CD4-positive, alpha-beta T cell treated with Interleukin-12 subunit alpha and Interleukin-12 subunit beta, for 1 hour (primary cell): ENCODE data around the gene CCT8.

Experiments used
- DNase-seq: peaks from one replicate; pipeline ENCODE4 v3.0.0-alpha.2; 2020

The CCT8 gene

DNA sequence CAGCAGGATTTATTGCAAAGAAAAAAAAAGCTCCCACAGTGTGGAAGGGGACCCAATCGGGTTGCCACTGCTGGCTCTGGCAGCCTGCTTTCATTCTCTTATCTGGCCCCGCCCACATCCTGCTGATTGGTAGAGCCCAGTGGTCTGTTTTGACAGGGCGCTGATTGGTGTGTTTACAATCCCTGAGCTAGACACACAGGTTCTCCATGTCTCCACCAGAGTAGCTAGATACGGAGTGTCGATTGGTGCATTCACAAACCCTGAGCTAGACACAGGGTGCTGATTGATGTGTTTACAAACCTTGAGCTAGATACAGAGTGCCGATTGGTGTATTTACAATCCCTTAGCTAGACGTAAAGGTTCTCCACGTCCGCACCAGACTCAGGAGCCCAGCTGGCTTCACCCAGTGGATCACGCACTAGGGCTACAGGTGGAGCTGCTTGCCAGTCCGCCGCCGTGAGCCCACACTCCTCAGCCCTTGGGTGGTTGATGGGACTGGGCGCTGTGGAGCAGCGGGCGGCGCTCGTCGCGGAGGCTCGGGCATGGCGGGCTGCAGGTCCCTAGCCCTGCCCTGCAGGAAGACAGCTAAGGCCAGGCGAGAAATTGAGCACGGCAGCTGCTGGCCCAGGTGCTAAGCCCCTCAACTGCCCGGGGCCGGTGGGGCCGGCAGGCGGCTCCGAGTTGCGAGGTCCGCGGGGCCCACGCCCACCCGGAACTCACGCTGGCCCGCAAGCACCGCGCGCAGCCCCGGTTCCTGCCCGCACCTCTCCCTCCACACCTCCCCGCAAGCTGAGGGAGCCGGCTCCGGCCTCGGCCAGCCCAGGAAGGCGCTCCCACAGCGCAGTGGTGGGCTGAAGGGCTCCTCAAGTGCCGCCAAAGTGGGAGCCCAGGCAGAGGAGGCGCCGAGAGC is 3.5 kb upstream of the CCT8 start:
- peak; percentile 90 for DNase-seq

DNA sequence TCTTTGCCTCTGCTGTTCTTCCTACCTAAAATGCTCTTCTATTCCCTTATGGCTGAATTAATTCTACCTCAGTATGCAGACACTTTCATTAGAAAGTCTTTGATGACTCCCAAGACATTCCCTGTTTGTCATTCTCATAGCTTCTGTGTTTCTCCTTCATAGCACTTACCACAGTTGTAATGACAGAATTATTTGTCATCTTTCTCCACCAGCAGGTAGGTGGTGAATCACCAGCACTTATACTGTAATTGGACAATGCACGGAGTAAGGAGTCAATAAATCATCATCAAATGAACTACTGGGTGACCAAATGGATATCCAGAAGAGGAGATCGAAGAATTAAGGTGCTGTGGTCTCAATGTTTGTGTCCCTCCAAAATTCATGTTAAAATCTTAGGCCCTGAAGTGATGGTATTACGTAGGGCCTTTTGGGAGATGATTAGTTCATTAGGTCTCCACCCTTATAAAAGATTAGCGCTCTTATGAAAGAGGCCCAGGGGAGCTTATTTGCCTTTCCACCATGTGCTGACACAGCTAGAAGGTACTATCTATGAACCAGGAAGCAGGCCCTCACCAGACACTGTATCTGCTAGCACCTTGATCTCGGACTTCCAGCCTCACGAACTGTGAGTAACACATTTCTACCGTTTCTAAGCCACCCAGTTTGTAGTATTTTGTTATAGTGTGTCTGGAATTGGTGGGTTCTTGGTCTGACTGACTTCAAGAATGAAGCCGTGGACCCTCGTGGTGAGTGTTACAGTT is 2.4 kb upstream of the CCT8 start:
- DNase-seq, result no peak

DNA sequence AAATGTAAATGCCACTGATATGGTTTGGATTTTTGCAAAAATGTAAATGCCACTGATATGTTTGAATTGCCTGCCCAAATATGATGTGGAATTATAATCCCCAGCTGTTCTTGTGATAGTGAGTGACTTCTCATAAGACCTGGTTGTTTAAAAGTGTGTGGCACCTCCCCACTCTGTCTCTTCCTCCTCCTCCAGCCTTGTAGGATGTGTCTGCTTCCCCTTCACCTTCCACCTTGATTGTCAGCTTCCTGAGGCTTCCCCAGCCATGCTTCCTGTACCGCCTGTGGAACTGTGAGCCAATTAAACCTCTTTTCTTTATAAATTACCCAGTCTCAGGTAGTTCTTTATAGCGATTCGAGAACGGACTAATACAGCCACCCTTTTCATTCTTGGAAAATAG is 1.3 kb upstream of the CCT8 start:
- DNase-seq, result no peak

DNA sequence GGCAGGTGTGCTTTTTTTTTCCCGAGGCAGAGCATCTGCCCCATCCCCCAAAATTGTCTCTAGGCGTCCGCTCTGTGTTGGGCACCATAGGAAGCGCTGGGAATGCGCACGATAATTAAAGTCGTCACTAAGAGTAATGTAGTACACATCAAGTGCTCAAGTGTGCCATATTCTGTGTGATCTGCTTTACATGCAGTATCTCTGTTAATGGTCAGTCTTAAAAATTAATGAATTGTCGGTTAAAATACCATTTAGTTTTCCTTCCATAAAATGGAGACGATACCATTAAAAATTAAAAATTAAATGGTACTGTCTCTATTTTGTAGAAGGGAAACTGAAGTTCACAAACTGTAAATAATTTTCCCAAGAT is 544 bp upstream of the CCT8 start:
- no peak for DNase-seq

DNA sequence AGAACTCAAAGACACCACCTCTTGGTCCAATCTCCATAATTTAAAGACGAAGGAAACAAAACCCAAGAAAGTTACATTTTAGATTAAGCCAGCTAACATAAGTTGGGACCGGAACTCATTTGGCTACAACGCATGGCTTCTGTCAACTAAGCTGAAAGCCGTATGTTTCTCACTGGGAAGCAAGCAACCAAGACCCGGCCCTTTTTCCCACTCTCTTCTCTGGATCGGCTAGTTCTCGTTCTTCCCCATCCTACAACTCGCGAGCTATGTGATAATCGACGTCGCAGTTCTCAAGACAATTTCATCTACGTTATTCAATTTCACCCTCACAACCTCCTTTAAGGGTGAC is 601 bp downstream of the CCT8 start:
- no peak for DNase-seq

DNA sequence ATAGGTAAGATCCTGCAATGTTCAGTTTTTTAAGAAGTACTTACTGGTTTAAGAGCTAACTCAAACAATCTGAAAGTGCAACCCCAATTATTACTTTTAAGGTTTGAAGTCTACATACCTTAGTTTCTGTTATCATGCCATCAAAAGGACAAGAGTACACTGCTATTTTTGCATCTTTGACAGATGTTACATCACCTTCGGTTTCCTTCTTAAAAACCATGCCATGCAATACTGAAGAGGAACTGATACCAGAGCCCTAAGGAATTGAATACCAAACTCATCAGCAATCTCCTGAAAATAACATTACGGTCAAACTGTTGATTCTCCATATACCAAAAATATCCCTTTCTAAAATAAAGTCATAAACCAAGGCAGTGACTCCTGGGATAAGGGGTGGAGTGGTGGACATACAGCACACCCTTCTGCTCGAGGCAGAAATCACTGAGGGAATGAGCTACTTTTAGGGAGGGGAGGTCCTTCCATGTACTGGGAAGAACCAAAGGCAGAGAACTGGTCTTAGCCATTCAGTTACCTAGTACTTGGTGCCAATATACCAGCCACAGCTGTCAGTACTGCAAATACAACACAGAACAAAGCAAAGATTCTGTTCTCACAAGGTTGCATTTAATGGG is 8.5 kb downstream of the CCT8 start:
- no peak for DNase-seq

DNA sequence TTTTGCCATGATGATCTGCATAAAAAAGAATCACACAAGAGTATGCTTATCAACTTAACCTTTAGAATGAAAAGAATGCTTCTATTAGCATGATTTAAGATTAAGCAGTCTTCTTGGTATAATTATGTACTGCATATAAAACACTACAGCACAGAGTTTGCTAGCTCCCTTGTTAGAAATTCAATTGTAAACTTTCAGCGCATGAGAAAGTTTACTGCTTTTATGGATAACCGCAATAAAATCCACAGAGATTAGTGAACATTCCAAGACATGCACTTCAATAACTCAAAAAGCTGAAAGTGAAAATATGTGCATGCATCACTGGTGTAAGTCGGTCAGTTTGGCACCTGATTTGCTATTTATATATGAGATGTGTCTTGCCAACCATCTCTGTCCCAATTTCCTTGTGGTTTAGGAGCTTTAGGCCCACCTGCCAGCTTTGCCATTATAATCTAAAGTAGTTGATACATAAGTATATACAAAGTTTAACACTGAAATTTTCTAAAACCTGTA is 16.9 kb downstream of the CCT8 start:
- DNase-seq, result no peak

DNA sequence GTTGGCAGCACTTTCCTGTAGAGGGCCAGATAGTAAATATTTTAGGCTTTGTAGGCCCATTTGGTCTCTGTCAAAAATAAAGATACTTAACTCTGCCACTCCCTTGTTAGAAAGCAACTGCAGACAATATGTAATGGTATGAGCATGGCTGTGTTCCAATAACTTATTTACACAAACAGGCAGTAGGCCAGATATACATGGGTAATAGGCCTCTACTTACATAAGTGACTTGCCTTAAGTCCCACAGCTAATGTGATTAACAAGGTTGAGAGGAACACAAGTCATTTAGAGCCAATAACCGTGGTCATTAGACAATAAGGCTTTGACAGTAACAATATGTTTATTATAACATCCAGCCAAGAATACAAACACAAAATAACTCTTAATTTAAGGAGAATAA is 17.4 kb downstream of the CCT8 start:
- DNase-seq, result no peak

DNA sequence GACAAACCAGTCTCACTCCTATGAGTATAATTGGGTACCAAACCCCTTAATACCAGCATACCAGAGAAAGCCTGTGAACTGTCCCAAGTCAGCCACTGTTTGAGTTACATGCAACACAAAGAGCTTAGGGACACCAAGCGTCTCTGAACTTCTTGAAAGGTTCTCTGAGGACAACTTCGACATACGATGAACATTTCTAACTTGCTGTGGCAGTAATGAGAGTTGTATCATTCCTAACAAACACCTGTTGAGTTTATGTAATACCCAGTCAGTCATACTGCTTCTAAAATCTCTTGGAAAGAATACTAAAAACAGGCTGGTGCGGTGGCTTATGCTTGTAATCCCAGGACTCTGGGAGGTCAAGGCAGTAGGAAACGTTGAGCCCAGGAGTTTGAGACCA is 18.4 kb downstream of the CCT8 start:
- DNase-seq, result no peak

DNA sequence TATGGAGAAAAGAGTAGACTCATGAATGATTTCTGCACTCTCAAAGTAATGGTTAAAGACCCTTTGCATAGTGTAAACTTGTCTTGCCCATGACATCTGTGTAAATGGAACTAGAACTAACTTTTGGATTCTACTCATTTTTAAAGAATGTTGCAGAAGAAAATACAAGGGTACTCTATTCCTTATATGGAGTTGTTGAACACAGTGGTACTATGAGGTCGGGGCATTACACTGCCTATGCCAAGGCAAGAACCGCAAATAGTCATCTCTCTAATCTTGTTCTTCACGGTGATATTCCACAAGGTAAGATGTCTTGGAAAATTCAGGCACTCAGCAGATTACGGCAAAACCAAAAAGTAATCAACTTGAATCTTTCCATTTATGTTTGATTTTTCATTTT is 19.8 kb downstream of the CCT8 start:
- DNase-seq, result no peak

DNA sequence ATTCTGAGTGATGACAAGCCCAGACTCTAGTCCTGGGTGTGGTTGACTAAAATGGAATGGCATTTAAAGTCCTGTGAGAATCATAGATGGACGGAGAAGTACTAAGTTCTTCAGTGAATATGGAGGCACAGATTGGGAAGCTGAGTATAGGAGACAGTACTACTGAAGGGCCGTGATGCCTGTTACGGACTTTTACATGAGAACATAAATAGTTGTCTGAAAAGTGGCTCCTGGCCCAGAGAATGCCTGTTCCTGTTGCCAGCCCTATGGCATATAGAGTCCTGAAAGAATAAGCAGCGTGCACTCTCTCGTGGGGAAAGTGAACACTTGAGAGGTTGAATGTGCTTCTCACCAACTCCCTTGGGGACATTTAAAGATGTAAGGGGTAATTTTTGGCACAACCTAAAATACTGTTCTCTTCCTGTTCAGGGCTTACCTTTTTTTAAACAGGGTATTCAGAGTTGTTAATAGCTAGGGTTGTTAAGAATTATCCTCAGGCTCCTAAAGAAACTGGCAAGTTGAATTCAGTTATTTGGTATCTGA is 20.4 kb downstream of the CCT8 start:
- no peak for DNase-seq

DNA sequence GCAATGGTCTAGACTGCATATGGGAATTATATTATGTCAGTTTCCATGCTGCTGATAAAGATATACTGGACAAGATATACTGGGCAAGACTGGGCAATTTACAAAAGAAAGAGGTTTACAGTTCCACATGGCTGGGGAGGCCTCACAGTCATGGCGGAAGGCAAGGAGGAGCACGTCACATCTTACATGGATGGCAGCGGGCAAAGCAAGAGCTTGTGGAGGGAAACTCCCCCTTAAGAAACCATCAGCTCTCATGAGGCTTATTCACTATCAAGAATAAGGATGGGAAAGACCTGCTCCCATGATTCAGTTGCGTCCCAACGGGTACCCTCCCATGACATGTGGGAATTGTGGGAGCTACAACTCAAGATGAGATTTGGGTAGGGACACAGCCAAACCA is 21.2 kb downstream of the CCT8 start:
- DNase-seq, result no peak

DNA sequence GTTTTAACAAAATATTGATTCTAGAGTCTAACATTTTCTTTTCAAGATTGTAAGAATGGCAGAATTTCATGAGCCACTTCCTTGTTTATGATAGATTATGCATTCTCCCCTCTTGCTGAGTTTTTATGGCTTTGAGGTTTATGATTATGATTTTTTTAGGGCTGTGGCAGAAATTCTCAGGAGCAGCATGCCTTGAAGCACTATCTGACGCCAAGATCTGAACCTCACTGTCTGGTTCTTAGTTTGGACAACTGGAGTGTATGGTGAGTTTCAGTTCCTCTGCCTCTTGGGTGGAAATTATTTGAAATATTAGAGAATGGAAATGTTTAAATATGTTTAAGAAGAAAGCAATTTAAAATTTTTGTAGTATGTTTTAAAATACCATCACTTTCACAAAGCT is 38.8 kb downstream of the CCT8 start:
- no peak for DNase-seq

DNA sequence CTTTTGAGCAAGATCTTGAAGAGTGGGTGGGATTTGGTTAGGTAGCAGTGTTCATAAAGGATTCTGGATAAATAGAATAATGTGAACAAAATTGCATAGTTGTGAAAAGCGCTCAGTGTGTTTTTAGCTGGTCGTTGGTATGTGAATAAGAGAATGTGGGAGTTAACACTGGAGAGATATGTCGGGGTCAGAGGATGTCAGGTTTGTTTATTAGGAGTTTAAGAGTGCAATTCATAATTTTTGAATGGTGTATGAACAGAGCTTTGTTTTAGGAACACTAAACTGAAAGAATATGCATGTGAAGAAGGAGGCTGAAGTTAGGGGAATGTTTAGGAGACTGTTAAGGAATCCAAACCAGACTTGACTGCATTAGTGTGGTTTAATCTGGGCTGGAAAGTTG is 39.6 kb downstream of the CCT8 start:
- DNase-seq, result no peak

DNA sequence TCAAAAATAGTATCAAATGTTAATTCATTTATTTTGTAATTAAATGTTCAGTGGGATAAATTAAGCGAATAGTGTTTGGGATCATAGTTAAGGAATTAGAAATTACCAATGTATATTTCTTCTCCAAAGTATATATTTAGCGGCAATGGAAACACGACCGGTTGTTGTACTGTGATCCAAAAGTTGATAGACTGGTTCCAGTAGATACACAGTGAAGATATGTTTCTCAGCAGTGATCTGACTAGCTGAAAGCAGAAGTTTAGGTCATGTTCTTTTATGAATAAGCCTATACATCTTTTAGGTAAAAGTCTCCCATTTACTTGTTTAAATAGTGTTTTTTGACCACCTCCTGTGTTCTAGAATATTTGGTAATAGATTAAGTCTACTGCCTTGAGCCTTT is 40.1 kb downstream of the CCT8 start:
- DNase-seq, result no peak

DNA sequence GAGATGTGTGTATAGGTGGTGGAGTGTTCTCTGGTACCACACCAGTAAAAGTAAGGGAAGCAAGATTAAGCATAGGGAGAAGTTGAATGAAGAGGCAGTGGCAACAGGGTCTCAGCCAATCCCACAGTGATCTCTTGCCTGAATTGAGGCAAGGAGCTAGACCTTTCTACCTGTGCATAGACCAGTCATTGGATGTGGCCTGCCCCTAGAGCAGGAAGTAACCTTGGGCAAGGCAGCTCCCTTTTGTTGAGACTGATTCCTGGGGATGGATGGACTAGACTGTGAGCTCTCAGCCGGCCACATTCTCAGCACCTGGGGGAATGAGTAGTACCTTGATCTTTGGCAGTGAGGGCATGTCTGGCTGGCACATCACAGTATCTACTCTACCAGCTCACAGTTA is 42.5 kb downstream of the CCT8 start:
- DNase-seq, result no peak

DNA sequence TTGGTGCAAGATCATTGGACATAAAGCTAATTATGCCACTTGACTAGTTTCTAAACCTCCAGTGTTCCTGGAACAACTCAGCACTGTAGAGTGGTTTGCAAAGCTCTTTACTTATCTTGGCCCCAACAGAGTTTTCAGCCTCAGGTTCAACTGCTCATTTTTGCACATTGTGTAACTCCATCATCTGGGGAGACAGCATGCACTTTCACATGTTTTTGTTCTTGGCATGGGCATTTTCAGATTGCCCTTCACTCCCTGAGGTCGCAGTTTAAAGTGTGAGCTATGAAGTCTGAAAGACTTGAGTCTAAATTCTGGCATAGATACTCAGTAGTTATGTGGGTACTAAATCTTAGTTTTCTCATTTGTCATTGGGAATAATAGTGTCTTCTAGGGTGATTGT is 43.9 kb downstream of the CCT8 start:
- no peak for DNase-seq

DNA sequence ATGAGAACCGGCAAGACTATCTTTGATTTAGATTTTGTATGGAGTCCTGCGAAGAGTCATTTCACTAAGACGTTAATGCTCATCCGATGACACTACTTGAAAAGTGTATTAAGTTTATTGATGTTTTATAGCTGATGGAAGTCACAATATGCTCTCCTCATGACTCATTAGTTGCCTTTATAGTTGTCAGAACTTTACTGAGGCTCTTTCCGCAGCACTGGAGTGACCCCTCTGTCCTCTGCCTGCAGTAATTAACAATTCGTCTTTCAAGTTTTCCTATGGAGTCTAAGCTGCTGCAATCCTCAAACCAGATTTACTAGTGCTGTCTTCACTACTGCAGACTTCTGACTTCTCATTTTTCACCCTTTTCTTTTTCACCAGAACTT is 48.1 kb downstream of the CCT8 start:
- peak; percentile 23 for DNase-seq

DNA sequence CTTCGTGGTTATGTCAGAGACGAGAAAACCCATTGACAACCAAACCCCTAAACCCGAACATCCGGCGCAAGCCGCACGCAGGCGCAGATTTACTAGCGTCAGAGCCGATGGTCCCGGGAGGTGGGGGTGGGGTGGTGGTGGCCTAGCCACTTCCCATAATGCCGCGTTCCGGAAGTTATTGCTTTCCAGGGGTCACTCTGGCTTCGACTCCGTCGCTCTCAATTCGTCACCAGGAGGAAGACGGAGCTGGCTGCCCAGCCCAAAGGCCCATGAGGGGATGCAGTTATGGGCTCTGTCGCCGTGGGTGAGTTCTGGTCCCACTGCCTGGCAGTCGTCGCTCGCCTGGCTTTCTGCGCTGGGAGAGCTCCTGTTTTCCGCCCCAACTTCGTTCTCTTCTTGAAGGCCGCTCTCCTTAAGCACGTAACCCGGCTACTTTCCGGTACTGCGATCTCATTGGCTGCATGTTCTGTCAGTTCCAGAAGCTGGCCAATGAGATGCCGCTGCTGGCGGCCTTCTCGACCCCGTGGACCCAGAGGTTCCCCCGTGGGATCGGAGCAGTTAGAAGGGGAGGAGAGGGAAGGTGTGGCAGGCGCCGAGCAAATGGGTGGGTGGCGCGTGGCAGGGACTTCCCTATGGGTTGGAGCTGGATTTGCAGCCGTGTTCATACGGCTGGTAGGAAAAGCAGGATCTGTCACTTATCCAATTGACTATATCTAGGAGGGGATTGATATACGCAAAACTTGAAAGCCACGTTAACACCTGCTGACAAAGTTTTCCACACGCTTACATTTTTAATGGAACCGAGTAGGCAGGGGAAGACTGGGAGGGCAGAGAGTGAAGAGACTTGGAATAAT is 48.7 kb downstream of the CCT8 start, which contains the start of gene USP16:
Gene USP16 (plus strand): TSS at position 195 of the 854 bp plus-strand sequence. CDS start 3,246 bp downstream, outside the sequence.
- peak; percentile 96 for DNase-seq

DNA sequence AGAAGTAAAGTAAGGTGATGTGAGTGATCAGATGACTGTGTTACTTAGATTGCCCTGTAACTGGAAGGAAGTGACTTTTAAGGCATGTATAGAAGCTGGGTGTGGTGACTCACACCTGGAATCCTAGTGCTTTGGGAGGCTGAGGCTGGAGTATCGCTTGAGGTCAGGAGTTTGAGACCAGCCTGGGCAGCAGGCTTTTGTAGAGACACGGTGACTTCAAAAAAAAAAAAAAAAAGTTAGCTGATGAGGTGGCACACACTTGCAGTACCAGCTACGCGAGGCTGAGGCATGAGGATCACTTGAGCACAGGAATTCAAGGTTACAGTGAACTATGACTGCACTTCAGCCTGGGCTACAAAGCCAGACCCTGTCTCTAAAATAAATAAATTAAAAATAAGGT is 51.3 kb downstream of the CCT8 start:
- DNase-seq, result peak; percentile 41

DNA sequence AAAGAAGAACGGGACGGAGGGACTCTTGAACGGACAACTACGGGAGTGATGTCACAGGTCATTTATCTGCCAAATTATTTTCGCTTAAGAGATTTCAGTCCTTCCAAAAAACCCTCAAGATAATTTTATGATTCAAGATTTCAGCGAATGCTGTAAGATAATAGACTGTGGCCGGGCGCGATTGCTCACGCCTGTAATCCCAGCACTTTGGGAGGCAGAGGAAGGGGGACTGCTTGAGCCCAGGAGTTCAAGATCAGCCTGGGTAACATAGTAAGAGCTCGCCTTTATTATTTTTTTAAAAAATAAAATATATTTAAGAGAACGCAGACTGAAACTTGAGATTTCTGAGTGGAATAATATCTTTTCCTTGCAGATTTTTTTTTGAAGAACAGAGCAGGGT is 54.9 kb downstream of the CCT8 start:
- no peak for DNase-seq

DNA sequence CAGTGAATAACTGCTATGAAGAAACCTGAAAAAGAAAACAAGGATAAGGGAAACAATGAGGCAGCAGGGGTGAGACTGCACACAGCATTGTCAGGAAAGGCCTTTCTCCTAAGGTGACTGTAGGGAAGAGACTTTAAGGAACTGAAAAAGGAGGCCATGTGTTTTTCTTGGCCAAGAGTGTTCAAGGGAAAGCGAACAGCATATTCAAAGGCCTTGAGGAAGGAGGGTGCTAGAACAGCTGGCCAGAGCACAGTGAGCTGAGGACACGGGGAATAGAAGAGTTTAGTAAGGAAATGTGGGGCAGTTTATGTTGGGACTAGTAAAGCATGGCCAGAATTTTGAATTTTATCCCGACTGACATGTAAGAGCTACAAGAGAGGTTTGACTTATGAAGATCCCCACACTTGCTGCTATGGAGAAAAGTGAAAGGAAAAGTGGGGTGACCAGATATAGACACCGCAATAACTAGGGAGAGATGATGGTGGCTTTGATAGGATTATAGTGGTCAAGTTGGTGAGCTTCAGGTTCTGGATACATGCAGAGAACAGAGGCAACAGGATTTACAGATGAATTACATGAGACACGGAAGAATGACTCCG is 55.7 kb downstream of the CCT8 start:
- DNase-seq, result no peak
